Hematopoietic multipotent progenitor cell treated with erythropoietin and hydrocortisone succinate and interleukin-3 and kit ligand, for 6 days (in vitro differentiated cells): ENCODE results near the gene SNX19.
A peak's percentile ranks its signal among the peaks of the same experiment; 100 is the strongest.

Source experiments
- DNase-seq: peaks from one replicate; pipeline ENCODE4 v3.0.0-alpha.2; 2015

The SNX19 gene

GRCh38 chr11:130834886-130835285 lies 81.4 kb downstream of the SNX19 start:
- DNase-seq, result no peak

GRCh38 chr11:130832566-130833425 lies 83.5 kb downstream of the SNX19 start:
- no peak for DNase-seq

GRCh38 chr11:130831976-130832375 lies 84.3 kb downstream of the SNX19 start:
- no peak for DNase-seq

- no peak for DNase-seq
Observed at GRCh38 chr11:130831506-130831905, 84.8 kb downstream of the SNX19 start.

GRCh38 chr11:130830566-130830965 lies 85.7 kb downstream of the SNX19 start:
- DNase-seq, result no peak

GRCh38 chr11:130829920-130830511 lies 86.3 kb downstream of the SNX19 start:
- no peak for DNase-seq

- no peak for DNase-seq
Observed at GRCh38 chr11:130828741-130829140, 87.5 kb downstream of the SNX19 start.

- DNase-seq, result peak; percentile 61
Observed at GRCh38 chr11:130827451-130828377, 88.6 kb downstream of the SNX19 start.

- DNase-seq, result no peak
Observed at GRCh38 chr11:130826572-130826971, 89.7 kb downstream of the SNX19 start.

GRCh38 chr11:130825983-130826382 lies 90.3 kb downstream of the SNX19 start:
- DNase-seq, result no peak

GRCh38 chr11:130825561-130825960 lies 90.7 kb downstream of the SNX19 start:
- no peak for DNase-seq
